GM23248 (cell line): Measurements from ENCODE around the gene NCF4. TPM values are rescaled to one million over a fixed set of nuclear protein-coding genes. Genes with fewer than 3 reads are reported as not detected.

Source experiments
- DNase-seq: peaks from one replicate; pipeline ENCODE4 v3.0.0-alpha.2; 2015
- H2AFZ ChIP-seq: fragments of 200-600 bp; sonication (generic); 2 replicates; pipeline ENCODE4 v1.6.1; 2016; ENCODE audit warnings: antibody characterized with exemption
- H3F3A ChIP-seq: fragments of 200-600 bp; sonication (generic); 2 replicates; pipeline ENCODE4 v1.6.1; 2016; ENCODE audit warnings: mild to moderate bottlenecking, antibody characterized with exemption, mixed run types; ENCODE audit not compliant: insufficient read depth
- H3K27ac ChIP-seq: fragments of 200-600 bp; sonication (generic); 2 replicates; pipeline ENCODE4 v1.5.1; 2016; ENCODE audit warnings: mild to moderate bottlenecking
- H3K27me3 ChIP-seq: fragments of 200-600 bp; sonication (generic); replicated peaks from 2 replicates; pipeline ENCODE4 v1.6.1; 2016; ENCODE audit warnings: mild to moderate bottlenecking; ENCODE audit not compliant: insufficient read depth
- H3K36me3 ChIP-seq: fragments of 200-600 bp; sonication (generic); 2 replicates; pipeline ENCODE4 v1.6.1; 2016; ENCODE audit warnings: low read depth, mild to moderate bottlenecking
- H3K4me1 ChIP-seq: fragments of 200-600 bp; sonication (generic); 2 replicates; pipeline ENCODE4 v1.6.1; 2016; ENCODE audit warnings: mild to moderate bottlenecking; ENCODE audit not compliant: insufficient read depth
- H3K4me2 ChIP-seq: fragments of 200-600 bp; sonication (generic); one replicate; pipeline ENCODE4 v1.6.1; 2016; ENCODE audit warnings: mild to moderate bottlenecking; ENCODE audit not compliant: unreplicated experiment
- H3K4me3 ChIP-seq: fragments of 200-600 bp; sonication (generic); 2 replicates; pipeline ENCODE4 v1.5.1; 2016; ENCODE audit warnings: mild to moderate bottlenecking
- H3K79me2 ChIP-seq: fragments of 200-600 bp; sonication (generic); 2 replicates; pipeline ENCODE4 v1.6.1; 2016; ENCODE audit warnings: mild to moderate bottlenecking; ENCODE audit not compliant: insufficient read depth
- H3K9ac ChIP-seq: fragments of 200-600 bp; sonication (generic); 2 replicates; pipeline ENCODE4 v1.6.1; 2016; ENCODE audit warnings: mild to moderate bottlenecking
- H3K9me2 ChIP-seq: fragments of 200-600 bp; sonication (generic); 2 replicates; pipeline ENCODE4 v1.6.1; 2016; ENCODE audit warnings: mixed run types, mild to moderate bottlenecking, moderate library complexity; ENCODE audit not compliant: insufficient read depth
- H3K9me3 ChIP-seq: fragments of 200-600 bp; sonication (generic); one replicate; pipeline ENCODE4 v1.6.1; 2017; ENCODE audit warnings: low read depth
- H4K20me1 ChIP-seq: fragments of 200-600 bp; sonication (generic); 2 replicates; pipeline ENCODE4 v1.6.0; 2016; ENCODE audit not compliant: insufficient read depth
- EZH2 ChIP-seq: fragments of 200-600 bp; sonication (generic); IDR thresholded peaks from 2 replicates; pipeline ENCODE4 v1.6.1; 2018; ENCODE audit warnings: antibody characterized with exemption, mild to moderate bottlenecking; ENCODE audit not compliant: insufficient read depth, poor library complexity, severe bottlenecking
- EZH2phosphoT487 ChIP-seq: fragments of 200-600 bp; sonication (generic); IDR thresholded peaks from 2 replicates; pipeline ENCODE4 v1.6.1; 2018; ENCODE audit warnings: antibody characterized with exemption, moderate library complexity, mild to moderate bottlenecking, low read depth; ENCODE audit not compliant: insufficient read depth
- WGBS, 2 experiments: methylation state at CpG; one replicate each; pipeline ENCODE4 v1.1.6; 2015 to 2017; ENCODE audit warnings: low lambda C conversion rate in 2 of 2, low coverage in 1 of 2; ENCODE audit errors: missing lambda C conversion rate in 2 of 2; 5-methylcytosine and 5-hydroxymethylcytosine counted together
- in situ Hi-C: fragments of 300-500 bp; cut with MboI; formaldehyde crosslinking; loops from 2 replicates; pipeline ENCODE4 v1.15.0; 2020
- polyA plus RNA-seq: library from polyadenylated mRNA; unstranded; fragments of >200 nt; fragmentation: Nextera tagmentation; extraction: Ambion mirVana; gene quantifications from 2 replicates; pipeline ENCODE4 v1.2.1, GENCODE V29; 2016
- total RNA-seq: library from RNA; depleted of rRNA; stranded (reverse); fragments of >200 nt; shearing (Covaris generic); gene quantifications from 2 replicates; pipeline ENCODE4 v1.2.3, GENCODE V29; 2014

NCF4 gene
- total and polyA plus RNA-seq, 2 experiments from 2014 or later: not detected

GRCh38 chr22:36826262-36826661 is 34.5 kb upstream of the NCF4 start:
- 24 to 30% methylated on average over 6 of the region's 6 CpGs for WGBS, 2 experiments
- H2AFZ ChIP-seq: no peak overlapping the region
- H3K27me3 ChIP-seq: peaks cover 52% of the 10 kb centered on the region
- no peaks in the 10 kb centered on the region for H4K20me1 ChIP-seq
- no peaks in the 10 kb centered on the region for H3K9me3 ChIP-seq
- H3F3A ChIP-seq: no peaks in the 10 kb centered on the region
- no peak overlapping the region for H3K27ac ChIP-seq
- in situ Hi-C loops: no loop called here
- no peaks in the 10 kb centered on the region for H3K36me3 ChIP-seq
- no peaks in the 10 kb centered on the region for H3K9me2 ChIP-seq
- TF ChIP-seq EZH2phosphoT487 (no peak), EZH2 (no peak)
- DNase-seq: no peak
- H3K79me2 ChIP-seq: no peaks in the 10 kb centered on the region
- H3K4me3 ChIP-seq: no peak overlapping the region
- no peak overlapping the region for H3K4me2 ChIP-seq
- no peak overlapping the region for H3K9ac ChIP-seq
- no peaks in the 10 kb centered on the region for H3K4me1 ChIP-seq

- H3K27me3 ChIP-seq: peaks cover 47% of the 10 kb centered on the region
- TF ChIP-seq EZH2phosphoT487 (no peak), EZH2 (no peak)
- H2AFZ ChIP-seq: no peak overlapping the region
- H3K4me1 ChIP-seq: no peaks in the 10 kb centered on the region
- H3K36me3 ChIP-seq: no peaks in the 10 kb centered on the region
- H3K79me2 ChIP-seq: no peaks in the 10 kb centered on the region
- WGBS, 2 experiments: 58 to 60% methylated on average over 3 of the region's 3 CpGs
- no peak overlapping the region for H3K4me2 ChIP-seq
- H4K20me1 ChIP-seq: no peaks in the 10 kb centered on the region
- H3K4me3 ChIP-seq: no peak overlapping the region
- DNase-seq: no peak
- no peaks in the 10 kb centered on the region for H3F3A ChIP-seq
- in situ Hi-C loops: no loop called here
- no peaks in the 10 kb centered on the region for H3K9me3 ChIP-seq
- H3K9ac ChIP-seq: no peak overlapping the region
- H3K27ac ChIP-seq: no peak overlapping the region
- H3K9me2 ChIP-seq: no peaks in the 10 kb centered on the region
These were observed 32.0 kb upstream of the NCF4 start for GRCh38 chr22:36828815-36829214.

GRCh38 chr22:36829370-36830002 is 31.3 kb upstream of the NCF4 start:
- Histone ChIP-seq H3K4me1 (no peaks in the 10 kb centered on the region), H3K36me3 (no peaks in the 10 kb centered on the region), H3F3A (no peaks in the 10 kb centered on the region), H3K9me2 (no peaks in the 10 kb centered on the region), H3K27me3 (peaks cover 49% of the 10 kb centered on the region), H4K20me1 (no peaks in the 10 kb centered on the region), H3K79me2 (no peaks in the 10 kb centered on the region), H3K9me3 (no peaks in the 10 kb centered on the region), H3K27ac (no peak overlapping the region), H3K4me2 (no peak overlapping the region), H3K9ac (no peak overlapping the region), H3K4me3 (no peak overlapping the region), H2AFZ (no peak overlapping the region)
- WGBS, 2 experiments: 54 to 66% methylated on average over 5 of the region's 5 CpGs
- TF ChIP-seq EZH2phosphoT487 (no peak), EZH2 (no peak)
- in situ Hi-C loops: no loop called here
- DNase-seq: no peak

GRCh38 chr22:36830601-36831000 is 30.2 kb upstream of the NCF4 start:
- peaks cover 54% of the 10 kb centered on the region for H3K27me3 ChIP-seq
- no peak overlapping the region for H3K4me3 ChIP-seq
- H3K9ac ChIP-seq: no peak overlapping the region
- no peak overlapping the region for H3K27ac ChIP-seq
- DNase-seq: no peak
- in situ Hi-C loops: no loop called here
- no peaks in the 10 kb centered on the region for H3K79me2 ChIP-seq
- no peaks in the 10 kb centered on the region for H3K9me2 ChIP-seq
- H3K4me1 ChIP-seq: no peaks in the 10 kb centered on the region
- H3F3A ChIP-seq: no peaks in the 10 kb centered on the region
- no peaks in the 10 kb centered on the region for H4K20me1 ChIP-seq
- TF ChIP-seq EZH2phosphoT487 (no peak), EZH2 (no peak)
- no peaks in the 10 kb centered on the region for H3K9me3 ChIP-seq
- no peaks in the 10 kb centered on the region for H3K36me3 ChIP-seq
- WGBS, 2 experiments: 22 to 28% methylated on average over 2 of the region's 2 CpGs
- H3K4me2 ChIP-seq: no peak overlapping the region
- no peak overlapping the region for H2AFZ ChIP-seq

GRCh38 chr22:36831206-36831605 is 29.6 kb upstream of the NCF4 start:
- Histone ChIP-seq H3K4me2 (no peak overlapping the region), H3K9me3 (no peaks in the 10 kb centered on the region), H3K4me3 (no peak overlapping the region), H3K27ac (no peak overlapping the region), H3K9me2 (no peaks in the 10 kb centered on the region), H2AFZ (no peak overlapping the region), H3K9ac (no peak overlapping the region), H3K4me1 (no peaks in the 10 kb centered on the region), H4K20me1 (no peaks in the 10 kb centered on the region), H3F3A (no peaks in the 10 kb centered on the region), H3K27me3 (peaks cover 56% of the 10 kb centered on the region), H3K79me2 (no peaks in the 10 kb centered on the region), H3K36me3 (no peaks in the 10 kb centered on the region)
- no peak for DNase-seq
- in situ Hi-C loops: no loop called here
- TF ChIP-seq EZH2phosphoT487 (no peak), EZH2 (no peak)
